ENCODE data around the gene GOLGA6L24.
A peak's percentile ranks its signal among the peaks of the same experiment; 100 is the strongest.
"Not testable (repeated sequence)": the region's sequence is repeated elsewhere in the genome, so short reads cannot be mapped to it uniquely, and the experiment has no call there.

Gene GOLGA6L24, protein sequence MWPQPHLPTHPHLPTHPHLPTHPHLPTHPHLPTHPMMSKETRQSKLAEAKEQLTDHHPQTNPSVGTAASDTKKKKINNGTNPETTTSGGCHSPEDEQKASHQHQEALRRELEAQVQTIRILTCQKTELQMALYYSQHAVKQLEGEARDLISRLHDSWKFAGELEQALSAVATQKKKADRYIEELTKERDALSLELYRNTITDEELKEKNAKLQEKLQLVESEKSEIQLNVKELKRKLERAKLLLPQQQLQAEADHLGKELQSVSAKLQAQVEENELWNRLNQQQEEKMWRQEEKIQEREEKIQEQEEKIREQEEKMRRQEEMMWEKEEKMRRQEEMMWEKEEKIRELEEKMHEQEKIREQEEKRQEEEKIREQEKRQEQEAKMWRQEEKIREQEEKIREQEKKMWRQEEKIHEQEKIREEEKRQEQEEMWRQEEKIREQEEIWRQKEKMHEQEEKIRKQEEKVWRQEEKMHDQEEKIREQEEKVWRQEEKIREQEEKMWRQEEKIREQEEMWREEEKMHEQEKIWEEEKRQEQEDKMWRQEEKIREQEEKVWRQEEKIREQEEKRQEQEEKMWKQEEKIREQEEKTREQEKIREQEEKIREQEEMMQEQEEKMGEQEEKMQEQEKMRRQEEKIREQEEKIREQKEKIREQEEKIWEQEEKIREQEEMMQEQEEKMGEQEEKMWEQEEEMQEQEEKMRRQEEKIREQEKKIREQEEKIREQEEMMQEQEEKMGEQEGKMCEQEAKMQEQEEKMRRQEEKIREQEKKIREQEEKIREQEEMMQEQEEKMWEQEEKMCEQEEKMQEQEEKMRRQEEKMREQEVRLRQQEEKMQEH

DNA sequence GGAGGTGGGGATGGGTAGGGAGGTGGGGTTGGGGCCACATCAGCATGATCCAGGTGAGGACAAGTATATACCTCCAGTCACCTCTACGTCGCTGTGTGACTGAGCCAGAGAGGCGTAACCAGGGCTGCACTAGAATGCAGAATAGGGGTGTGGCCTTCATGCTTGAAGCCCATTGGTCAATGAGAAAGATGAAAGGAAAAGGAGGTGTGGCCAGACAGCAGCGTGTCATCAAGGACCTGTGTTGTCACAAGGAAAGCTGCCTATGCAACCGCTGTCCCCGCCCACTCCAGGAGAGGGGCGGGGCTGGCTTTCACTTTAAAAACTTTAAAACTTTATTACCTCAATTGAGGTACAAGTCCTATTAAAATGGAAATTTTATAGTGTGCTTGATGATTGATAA lies at the start of gene GOLGA6L24:
GOLGA6L24 (minus strand) TSS at position 101 of the 400 bp plus-strand sequence; CDS start at position 40, 61 bp downstream.
- not testable (repeated sequence) for DNase-seq

DNA sequence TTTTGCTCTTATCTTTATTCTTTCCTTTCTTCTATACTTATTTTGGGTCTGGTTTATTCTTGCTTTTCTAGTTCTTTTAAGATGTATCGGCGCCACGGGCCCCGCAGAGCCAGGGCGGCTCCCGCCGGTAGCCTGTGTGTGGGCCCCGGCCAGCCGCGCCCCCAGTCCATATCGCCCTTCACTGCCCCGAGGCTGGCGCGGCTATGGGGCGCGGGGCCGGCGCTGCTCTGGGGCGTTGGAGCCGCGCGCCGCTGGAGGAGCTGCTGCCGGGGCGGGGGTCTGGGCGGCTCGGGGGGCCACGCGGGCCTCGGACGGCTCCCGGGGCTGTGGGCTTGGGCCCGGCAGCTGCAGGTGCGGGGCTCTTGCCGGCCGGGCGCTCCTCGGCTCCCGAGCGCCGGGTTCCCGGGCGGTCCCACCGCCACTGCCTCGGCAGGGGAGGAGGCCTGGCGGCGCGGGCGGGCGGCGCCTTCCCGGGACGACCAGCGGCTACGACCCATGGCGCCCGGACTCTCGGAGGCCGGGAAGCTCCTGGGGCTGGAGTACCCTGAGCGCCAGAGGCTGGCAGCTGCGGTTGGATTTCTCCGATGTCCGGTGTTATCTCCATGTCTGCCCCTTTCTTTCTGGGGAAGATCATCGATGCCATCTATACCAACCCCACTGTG lies 45.0 kb upstream of the GOLGA6L24 start:
- not testable (repeated sequence) for DNase-seq

DNA sequence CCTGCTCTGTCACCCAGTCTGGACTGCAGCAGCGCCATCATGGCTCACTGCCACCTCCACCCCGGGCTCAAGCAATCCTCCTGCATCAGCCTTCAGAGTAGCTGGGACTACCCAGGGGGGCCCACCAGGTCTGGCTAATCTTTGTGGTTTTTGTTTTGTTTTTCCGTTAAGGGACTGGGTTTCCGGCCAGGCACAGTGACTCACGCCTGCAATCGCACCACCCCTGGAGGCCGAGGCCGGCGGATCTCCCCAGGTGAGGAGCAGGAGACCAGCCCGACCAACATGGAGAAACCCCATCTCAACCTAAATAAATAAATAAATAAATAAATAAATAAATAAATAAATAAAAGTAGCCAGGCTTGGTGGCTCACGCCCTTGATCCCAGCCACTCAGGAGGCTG lies 38.1 kb upstream of the GOLGA6L24 start:
- DNase-seq: not testable (repeated sequence)

DNA sequence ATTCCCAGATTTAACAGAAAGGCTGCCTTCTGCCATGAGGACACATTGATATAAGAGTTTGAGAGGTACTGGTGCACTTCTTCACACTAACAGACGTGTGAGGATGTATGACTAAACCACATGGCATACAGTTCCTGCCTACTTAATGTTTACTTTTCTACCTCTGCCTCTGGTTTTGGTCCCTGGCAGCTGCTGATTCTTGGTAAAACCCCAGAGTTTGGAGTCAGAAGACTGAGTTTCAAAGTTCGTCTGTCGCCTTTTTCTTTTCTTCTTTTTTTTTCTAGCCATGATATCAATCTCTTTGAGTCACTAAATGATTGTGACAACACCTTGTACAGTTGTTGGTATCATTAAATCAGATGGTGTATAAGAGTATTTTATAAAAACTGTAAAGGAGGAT lies 22.2 kb upstream of the GOLGA6L24 start:
- DNase-seq: not testable (repeated sequence)

DNA sequence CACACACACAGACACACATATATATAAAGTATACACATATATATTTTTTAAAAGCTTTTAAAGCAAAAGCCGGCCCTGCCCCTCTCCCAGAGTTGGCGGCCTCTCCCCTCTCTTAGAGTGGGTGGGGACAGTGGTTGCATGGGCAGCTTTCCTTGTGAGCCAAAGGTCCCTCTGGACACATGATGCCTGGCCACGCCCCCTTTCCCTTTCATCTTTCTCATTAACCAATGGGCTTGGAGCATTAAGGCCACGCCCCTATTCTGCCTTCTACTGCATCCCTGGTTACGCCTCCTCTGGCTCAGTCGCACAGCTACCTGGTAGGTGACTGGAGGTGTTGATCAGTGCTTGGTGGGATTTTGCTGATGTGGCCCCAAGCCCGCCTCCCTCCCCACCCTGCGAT lies 20.5 kb upstream of the GOLGA6L24 start, which contains the start of gene GOLGA8F:
GOLGA8F (plus strand) TSS at position 301 of the 400 bp plus-strand sequence; CDS start at position 399, 98 bp downstream.
- DNase-seq: not testable (repeated sequence)

DNA sequence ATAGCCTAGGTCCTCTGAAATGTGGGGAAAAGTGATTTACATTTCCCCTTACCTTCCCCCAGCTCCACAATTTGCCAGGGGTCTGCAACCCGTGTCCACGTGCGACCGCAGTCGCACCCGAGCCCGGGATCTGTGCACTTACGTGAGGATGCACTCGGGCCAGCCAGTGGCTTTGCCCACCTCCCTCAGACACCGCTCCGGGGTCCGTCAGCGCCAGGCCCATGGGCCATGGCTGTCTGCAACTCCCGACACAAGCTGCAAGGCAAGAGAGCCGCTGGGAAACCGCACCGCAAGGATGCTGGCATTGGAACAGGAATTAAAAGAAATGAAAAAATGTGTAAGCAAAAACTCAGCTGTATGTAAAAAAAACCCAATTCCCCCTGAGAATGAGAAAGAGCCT lies 7.6 kb upstream of the GOLGA6L24 start:
- not testable (repeated sequence) for DNase-seq

DNA sequence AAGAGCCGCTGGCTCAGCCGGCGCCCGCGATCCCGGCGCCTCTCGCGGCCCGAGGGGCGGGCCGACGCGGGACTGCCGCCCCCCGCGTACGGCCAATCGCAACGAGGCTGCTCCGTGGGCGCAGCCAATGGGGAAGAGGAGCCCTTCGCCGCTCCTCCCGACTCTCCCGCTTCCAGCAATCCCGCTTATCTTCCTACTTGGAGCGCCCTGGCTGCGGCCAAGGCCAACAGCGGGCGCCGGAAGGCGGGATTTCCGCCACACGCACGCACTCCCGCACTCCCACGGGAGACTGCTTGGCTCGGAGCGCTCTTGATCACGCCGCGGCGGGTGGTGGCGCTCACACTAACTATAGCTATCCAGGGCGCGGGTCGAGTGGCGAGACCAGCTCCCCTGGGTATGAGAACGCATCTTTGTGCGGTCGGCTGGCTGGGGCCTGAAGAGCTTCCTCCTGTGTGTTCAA lies 35.7 kb downstream of the GOLGA6L24 start, which contains the start of gene HERC2:
HERC2 (minus strand) TSS at position 51 of the 460 bp plus-strand sequence. CDS start 746 bp downstream, outside the sequence.
- not testable (repeated sequence) for DNase-seq

DNA sequence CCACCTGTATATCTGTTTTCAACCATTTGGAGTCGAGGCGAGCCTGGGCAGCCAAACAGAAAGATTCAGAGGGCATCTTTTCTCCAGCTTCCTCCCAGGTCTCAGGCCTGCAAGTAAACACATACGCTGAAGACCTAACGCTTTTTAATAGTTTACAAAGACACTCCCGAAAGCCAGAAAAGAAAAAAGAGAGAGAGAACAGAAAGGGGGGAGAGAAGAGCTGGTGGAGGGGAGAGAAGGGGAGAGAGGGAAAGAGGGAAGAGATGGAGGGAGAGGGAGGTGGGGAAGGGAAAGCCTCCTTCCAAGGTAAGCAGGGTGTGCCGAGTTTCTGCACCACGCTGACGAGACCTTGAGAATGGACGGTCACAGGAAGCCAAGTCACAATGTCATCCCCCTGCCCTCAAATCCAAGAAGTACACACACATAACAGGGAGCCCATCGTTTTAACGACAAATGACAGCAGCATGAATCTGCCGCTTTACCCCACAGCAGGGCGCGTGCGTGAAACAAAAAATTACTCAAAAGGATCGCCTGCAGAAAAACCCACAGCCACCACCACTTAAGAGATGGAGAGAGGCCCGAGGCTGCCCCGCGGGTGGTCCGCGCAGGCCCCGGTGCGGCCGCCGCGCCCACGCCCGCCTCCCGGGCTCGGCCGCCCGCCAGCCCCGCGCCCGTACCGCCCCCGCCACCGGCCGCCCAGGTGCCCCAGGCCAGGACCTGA lies 36.4 kb downstream of the GOLGA6L24 start:
- peak; percentile 36 for DNase-seq

DNA sequence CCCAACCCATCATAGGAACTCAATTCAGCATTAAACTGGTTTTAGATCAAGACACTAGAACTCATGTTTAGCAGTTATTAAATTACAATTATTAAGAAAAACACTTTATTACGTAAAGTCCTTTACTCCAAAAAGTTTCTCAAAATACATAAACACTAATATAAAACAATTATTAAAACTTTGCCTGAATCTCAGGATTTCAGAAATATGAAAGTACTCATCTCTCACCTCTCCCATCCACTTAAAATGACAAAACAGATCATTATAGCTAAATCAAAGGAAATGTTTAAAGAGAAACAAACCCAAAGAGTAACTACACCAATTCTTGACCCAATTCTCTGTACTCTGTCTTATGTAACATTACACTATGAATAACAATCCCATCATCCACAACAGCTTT lies 38.2 kb downstream of the GOLGA6L24 start:
- not testable (repeated sequence) for DNase-seq

DNA sequence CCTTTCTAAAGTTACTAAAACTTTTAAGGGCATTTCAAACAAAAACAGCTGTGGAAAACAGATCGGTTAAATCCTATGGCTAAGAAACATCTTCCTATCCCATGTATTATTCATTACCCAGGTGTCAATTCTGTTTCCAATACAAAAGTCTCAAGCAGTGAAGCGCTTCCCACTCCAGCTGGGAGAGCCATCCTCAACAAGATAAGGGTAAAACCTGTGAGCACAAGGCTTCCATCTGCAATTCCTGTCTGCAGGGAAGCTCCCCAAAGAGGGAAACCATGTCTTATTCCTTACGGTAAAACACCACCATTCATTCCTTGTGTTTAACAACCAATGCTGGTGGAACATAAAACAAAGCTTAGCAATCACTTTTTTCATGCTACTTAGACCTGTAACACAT lies 39.1 kb downstream of the GOLGA6L24 start:
- not testable (repeated sequence) for DNase-seq

DNA sequence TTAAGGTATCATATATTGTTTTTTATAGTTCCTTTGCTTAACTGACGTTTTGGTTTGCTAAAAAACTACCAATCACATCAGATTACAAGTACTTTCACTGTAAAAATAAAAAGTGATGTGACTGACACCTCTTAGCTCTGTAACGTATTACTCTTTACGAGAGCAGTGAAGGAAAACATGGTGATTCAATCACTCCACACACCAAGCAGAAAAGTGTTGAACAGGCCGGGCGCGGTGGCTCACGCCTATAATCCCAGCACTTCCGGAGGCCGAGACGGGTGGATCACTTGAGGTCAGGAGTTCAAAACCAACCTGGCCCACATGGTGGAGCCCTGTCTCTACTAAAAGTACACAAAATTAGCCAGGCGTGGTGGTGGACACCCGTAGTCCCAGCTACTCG lies 39.8 kb downstream of the GOLGA6L24 start:
- not testable (repeated sequence) for DNase-seq

DNA sequence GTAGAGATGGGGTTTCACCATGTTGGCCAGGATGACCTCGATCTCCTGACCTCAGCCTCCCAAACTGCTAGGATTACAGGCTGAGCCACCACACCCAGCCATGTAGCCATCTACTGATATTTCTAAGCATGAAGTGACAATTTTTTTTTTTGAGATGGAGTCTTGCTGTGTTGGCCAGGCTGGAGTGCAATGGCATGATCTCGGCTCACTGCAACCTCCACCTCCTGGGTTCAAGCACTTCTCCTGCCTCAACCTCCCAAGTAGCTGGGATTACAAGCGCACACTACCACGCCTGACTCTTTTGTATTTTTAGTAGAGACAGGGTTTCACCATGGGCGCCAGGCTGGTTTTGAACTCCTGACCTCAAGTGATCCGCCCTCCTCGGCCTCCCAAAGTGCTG lies 40.9 kb downstream of the GOLGA6L24 start:
- not testable (repeated sequence) for DNase-seq

DNA sequence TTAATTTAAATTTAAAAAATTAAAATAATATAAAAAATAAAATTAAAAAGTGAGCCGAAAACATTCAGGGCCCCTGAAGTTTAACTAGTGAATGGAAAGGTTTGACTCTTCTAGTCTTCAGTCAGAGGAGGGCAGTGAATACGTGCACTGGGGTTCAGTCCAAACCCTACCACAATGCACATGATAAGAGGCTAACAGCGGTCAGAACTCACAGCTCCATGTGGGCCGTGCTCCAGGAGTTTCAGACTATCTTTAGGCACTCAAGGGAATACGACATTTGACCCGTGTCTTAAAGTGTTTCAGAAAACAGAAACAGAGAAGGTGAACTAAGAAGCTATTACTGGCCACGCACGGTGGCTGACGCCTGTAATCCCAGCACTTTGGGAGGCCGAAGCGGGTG lies 47.4 kb downstream of the GOLGA6L24 start:
- not testable (repeated sequence) for DNase-seq

DNA sequence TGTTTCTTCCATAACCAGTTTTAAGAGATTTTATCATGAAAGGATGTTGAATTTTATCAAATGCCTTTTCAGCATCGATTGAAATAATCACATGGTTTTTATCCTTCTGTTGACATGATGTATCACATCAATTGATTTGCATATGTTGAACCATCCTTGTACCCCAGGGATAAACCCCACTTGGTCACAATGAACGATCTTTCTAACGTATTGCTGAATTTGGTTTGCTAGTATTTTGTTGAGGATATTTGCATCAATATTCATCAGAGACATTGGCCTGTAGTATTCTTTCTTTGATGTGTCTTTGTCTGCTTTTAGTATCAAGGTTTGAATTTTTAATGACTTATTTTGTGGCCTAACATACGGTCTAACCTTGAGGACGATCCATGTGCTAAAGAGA lies 49.2 kb downstream of the GOLGA6L24 start:
- not testable (repeated sequence) for DNase-seq
